ENCODE results near the gene PPP1R9A.
"Not testable (repeated sequence)": the region's sequence is repeated elsewhere in the genome, so short reads cannot be mapped to it uniquely, and the experiment has no call there.

PPP1R9A gene

DNA sequence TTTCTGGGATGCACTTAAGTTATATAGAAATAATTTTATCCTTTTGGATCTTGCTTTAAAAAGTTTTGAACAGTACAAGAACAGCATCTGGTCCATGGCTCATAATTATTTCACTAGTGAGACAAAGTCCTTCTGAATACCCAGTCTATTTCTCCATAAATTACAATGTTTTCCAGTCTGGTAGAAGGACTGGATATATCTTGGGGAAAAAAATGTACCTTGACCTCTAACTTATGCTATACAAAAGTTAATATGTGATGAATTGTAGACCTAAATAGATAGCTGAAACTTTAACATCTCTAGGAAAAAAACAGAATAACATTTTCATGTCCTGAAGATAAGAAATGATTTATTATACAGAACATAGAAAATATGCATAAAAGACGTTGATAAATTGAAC, 88.5 kb downstream of the PPP1R9A start:
- no peak overlapping the region for H3K4me3 ChIP-seq (replicated peaks; ENCODE audit: low read depth, low read length)
- TF ChIP-seq, protein P1, sequence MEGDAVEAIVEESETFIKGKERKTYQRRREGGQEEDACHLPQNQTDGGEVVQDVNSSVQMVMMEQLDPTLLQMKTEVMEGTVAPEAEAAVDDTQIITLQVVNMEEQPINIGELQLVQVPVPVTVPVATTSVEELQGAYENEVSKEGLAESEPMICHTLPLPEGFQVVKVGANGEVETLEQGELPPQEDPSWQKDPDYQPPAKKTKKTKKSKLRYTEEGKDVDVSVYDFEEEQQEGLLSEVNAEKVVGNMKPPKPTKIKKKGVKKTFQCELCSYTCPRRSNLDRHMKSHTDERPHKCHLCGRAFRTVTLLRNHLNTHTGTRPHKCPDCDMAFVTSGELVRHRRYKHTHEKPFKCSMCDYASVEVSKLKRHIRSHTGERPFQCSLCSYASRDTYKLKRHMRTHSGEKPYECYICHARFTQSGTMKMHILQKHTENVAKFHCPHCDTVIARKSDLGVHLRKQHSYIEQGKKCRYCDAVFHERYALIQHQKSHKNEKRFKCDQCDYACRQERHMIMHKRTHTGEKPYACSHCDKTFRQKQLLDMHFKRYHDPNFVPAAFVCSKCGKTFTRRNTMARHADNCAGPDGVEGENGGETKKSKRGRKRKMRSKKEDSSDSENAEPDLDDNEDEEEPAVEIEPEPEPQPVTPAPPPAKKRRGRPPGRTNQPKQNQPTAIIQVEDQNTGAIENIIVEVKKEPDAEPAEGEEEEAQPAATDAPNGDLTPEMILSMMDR (IDR thresholded peaks at IDR 0.05; ENCODE audit: low read length, missing control alignments), result no peak
- DNase-seq (ENCODE audit: low read depth), result no peak

DNA sequence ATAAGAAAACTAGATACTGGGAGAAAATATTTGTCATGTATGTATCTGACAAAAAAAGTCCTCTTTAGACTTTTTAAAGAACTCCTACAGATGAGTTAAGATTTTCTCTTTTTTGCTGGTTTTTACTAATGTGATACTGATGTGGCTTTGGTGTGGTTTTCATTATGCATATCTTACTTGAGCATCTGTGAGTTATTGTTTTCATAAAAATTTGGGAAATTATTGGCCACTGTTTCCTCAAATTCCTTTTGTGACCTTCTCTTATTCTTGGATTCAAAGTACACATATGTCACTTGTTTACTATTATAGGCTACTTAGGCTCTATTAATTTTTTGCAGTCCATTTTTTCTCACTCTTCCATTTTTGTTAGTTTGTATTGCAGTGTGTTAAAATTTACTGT, 89.0 kb downstream of the PPP1R9A start:
- TF ChIP-seq, protein P1 (IDR thresholded peaks at IDR 0.05; ENCODE audit: low read length, missing control alignments), result no peak
- no peak for DNase-seq (ENCODE audit: low read depth)
- no peak overlapping the region for H3K4me3 ChIP-seq (replicated peaks; ENCODE audit: low read depth, low read length)

DNA sequence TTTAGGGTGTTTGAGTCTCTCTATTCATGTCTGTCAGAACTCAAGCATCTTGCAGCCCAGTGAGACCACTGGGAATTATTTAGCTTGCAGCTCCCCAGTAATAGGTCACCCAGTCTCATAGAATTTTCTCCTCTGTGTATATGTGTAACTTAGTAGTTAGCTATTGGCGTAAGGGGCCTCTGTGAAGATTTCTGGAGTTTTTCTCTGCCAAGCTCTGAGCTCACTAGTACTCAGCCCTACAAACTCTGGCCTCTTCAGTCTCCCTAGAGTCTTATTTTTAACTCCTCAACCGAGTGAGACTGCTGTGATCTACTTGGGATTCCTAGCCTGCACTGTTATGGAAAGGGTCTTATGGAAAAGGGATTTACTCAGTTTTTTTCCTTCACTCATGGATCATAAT, 90.2 kb downstream of the PPP1R9A start:
- no peak overlapping the region for H3K4me3 ChIP-seq (replicated peaks; ENCODE audit: low read depth, low read length)
- DNase-seq (ENCODE audit: low read depth), result no peak
- TF ChIP-seq, protein P1 (IDR thresholded peaks at IDR 0.05; ENCODE audit: low read length, missing control alignments), result no peak

DNA sequence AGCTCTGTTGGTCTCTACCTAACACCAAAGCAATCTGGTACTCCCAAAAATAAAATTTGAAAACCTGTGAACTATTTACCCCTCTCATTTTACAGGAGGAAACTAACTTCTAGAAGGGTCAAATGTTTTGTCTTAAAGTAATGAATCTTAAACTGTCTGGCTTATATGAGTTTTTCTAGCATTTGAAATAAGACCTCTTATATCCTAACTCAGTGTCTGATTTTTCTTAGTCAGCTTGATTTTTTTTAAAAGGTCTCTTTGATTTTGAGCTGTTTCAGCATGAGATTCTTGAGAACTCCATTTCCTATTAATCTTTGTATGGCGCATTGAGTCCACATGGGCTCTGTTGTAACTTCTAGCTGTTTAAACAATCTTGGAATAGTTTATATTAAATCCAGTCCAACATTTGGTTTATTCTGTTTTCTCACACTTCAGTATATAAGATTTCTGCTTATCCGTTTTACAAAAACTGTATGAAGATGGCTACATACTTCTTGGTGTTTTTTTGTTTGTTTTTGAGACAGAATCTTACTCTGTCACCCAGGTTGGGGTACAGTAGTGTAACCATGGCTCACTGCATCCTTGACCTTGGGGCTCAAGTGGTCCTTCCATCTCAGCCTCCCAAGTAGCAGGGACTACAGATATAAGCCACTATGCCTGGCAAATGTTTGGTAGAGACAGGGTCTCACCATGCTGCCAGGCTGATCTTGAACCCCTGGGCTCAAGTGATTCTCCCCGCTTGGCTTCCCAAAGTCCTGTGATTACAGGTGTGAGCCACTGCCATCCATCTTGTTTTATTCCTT, 91.1 kb downstream of the PPP1R9A start:
- H3K4me3 ChIP-seq (replicated peaks; ENCODE audit: low read depth, low read length), result no peak overlapping the region
- TF ChIP-seq, protein P1 (IDR thresholded peaks at IDR 0.05; ENCODE audit: low read length, missing control alignments), result no peak
- DNase-seq (ENCODE audit: low read depth), result no peak

DNA sequence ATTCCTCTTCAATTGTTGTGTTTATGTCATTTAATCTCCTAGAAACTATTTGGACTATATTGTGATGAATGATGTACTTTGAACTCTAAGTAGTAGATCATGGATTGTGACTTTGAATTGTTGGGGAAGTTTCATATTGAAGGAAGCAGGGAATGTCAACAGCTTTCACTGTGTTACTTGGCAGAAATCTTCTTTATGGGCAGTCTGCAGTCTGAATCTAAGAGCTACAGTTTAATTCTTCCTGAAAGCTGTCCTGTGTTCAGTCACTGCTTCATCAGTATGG, 91.6 kb downstream of the PPP1R9A start:
- no peak overlapping the region for H3K4me3 ChIP-seq (replicated peaks; ENCODE audit: low read depth, low read length)
- TF ChIP-seq, protein P1 (IDR thresholded peaks at IDR 0.05; ENCODE audit: low read length, missing control alignments), result no peak
- DNase-seq (ENCODE audit: low read depth), result no peak

DNA sequence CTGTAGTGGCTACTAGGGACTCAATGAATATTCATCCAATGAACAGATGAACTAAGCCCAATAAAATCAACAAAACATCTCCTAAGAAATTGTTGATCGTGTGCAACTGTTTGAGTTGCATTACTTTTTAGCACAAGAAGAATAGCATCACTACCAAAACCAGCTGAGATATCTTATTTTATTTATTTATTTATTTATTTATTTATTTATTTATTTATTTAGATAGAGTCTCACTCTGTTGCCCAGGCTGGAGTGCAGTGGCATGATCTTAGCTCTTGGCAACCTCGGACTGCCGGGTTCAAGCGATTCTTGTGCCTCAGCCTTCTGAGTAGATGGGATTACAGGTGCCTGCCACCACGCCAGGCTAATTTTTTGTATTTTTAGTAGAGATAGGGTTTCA, 92.2 kb downstream of the PPP1R9A start:
- DNase-seq (ENCODE audit: low read depth); H3K4me3 ChIP-seq (replicated peaks; ENCODE audit: low read depth, low read length): not testable (repeated sequence)

DNA sequence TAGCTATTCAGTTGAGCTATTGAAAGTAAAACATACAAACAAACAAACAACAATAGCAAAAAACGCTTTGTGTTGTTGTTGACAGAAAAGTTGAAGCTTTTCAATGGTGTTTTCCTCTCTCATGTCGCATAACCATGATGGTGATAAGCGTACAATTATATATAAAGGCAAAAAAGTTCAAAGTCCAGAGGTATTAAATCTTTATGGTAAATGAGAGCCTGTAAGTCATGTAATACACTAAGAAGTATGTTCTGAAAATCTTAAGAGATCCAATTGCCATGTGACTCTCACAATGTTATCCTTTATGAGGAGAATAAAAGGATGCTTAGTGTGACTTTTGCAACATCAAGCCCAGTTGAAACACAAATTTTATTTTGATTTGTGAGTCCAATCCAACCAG, 93.9 kb downstream of the PPP1R9A start:
- TF ChIP-seq, protein P1 (IDR thresholded peaks at IDR 0.05; ENCODE audit: low read length, missing control alignments), result no peak

More for the DNA sequence above, 93.9 kb downstream of the PPP1R9A start:
- H3K4me3 ChIP-seq (replicated peaks; ENCODE audit: low read depth, low read length), result no peak overlapping the region
- DNase-seq (ENCODE audit: low read depth), result no peak

Data from fibroblast of pulmonary artery (primary cell).